WTC11 (cell line): ENCODE results near the gene KCNB1.

Experiments used
- CTCF ChIP-seq: fragments of 200-600 bp; IDR thresholded peaks from 2 replicates; pipeline ENCODE4 v1.8.0; 2022; ENCODE audit warnings: antibody characterized with exemption
- ELF4 ChIP-seq: sonication (generic); formaldehyde crosslinking; IDR thresholded peaks from 2 replicates; pipeline ENCODE4 v1.8.1; 2022; ENCODE audit warnings: low read depth, mild to moderate bottlenecking, moderate library complexity, missing genetic modification reagents

- TF ChIP-seq ELF4 (CRISPR knock-in tag) = no peak
- TF ChIP-seq CTCF = no peak
Measured at GRCh38 chr20:49388744-49389143, 93.7 kb downstream of the KCNB1 start.
